PFSK-1 (cell line): ENCODE measurements around the gene CLBA1.

Source experiments
- FOXP2 ChIP-seq: optimal IDR thresholded peaks from 2 replicates; pipeline ENCODE3; 2011; ENCODE audit warnings: borderline replicate concordance, control low read depth, inconsistent platforms; ENCODE audit not compliant: insufficient read depth; ENCODE audit errors: extremely low read length, extremely low read depth
- POLR2AphosphoS5 ChIP-seq: IDR thresholded peaks from 2 replicates; pipeline ENCODE4 v1.6.1; 2012; ENCODE audit warnings: low read depth, mild to moderate bottlenecking, control low read depth, low read length, moderate library complexity
- SIN3A ChIP-seq: IDR thresholded peaks from 2 replicates; pipeline ENCODE4 v1.6.1; 2012; ENCODE audit warnings: mild to moderate bottlenecking, low read length, moderate library complexity, borderline replicate concordance; ENCODE audit not compliant: insufficient read depth
- TAF1 ChIP-seq: IDR thresholded peaks from 2 replicates; pipeline ENCODE4 v1.6.1; 2012; ENCODE audit warnings: low read length, control low read depth, borderline replicate concordance; ENCODE audit not compliant: insufficient read depth
- TF ChIP-seq, protein P1 (sequence below), 2 experiments: IDR thresholded peaks; 2 replicates each; pipeline versions ENCODE4 v1.6.1 to v1.8.0; 2011 to 2012; ENCODE audit warnings: low read depth in 2 of 2, low read length in 2 of 2, control low read depth in 1 of 2, inconsistent platforms in 1 of 2, mild to moderate bottlenecking in 1 of 2, moderate library complexity in 1 of 2; ENCODE audit not compliant: insufficient read depth in 1 of 2

Gene CLBA1

DNA sequence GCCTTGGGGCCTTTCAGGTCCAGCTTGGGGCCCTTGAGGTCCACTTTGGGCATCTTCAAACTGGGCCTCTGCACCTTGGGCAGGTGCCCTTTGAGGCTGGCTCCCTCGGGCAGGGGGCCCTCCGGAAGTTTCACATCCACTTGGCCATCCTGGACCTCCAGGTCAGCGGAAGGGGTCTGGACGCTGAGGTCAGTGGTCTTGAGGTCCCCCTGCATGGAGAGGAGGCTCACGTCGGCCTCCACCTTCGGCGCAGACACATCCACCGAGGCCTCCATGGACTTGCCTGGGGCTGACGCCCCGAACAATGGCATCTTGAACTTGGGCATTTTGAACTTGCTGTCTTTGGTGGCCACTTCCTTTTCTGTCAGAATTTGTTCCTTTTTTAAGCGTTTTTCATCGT, 32.5 kb upstream of the CLBA1 start:
- no peak for TF ChIP-seq TAF1
- no peak for TF ChIP-seq FOXP2
- TF ChIP-seq POLR2AphosphoS5 = no peak
- TF ChIP-seq SIN3A = no peak
- TF ChIP-seq, protein P1, sequence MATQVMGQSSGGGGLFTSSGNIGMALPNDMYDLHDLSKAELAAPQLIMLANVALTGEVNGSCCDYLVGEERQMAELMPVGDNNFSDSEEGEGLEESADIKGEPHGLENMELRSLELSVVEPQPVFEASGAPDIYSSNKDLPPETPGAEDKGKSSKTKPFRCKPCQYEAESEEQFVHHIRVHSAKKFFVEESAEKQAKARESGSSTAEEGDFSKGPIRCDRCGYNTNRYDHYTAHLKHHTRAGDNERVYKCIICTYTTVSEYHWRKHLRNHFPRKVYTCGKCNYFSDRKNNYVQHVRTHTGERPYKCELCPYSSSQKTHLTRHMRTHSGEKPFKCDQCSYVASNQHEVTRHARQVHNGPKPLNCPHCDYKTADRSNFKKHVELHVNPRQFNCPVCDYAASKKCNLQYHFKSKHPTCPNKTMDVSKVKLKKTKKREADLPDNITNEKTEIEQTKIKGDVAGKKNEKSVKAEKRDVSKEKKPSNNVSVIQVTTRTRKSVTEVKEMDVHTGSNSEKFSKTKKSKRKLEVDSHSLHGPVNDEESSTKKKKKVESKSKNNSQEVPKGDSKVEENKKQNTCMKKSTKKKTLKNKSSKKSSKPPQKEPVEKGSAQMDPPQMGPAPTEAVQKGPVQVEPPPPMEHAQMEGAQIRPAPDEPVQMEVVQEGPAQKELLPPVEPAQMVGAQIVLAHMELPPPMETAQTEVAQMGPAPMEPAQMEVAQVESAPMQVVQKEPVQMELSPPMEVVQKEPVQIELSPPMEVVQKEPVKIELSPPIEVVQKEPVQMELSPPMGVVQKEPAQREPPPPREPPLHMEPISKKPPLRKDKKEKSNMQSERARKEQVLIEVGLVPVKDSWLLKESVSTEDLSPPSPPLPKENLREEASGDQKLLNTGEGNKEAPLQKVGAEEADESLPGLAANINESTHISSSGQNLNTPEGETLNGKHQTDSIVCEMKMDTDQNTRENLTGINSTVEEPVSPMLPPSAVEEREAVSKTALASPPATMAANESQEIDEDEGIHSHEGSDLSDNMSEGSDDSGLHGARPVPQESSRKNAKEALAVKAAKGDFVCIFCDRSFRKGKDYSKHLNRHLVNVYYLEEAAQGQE (IDR thresholded peaks at IDR 0.05; ENCODE audit: insufficient read depth in 1 of 2, low read depth in 2 of 2, low read length in 2 of 2) = no peak

DNA sequence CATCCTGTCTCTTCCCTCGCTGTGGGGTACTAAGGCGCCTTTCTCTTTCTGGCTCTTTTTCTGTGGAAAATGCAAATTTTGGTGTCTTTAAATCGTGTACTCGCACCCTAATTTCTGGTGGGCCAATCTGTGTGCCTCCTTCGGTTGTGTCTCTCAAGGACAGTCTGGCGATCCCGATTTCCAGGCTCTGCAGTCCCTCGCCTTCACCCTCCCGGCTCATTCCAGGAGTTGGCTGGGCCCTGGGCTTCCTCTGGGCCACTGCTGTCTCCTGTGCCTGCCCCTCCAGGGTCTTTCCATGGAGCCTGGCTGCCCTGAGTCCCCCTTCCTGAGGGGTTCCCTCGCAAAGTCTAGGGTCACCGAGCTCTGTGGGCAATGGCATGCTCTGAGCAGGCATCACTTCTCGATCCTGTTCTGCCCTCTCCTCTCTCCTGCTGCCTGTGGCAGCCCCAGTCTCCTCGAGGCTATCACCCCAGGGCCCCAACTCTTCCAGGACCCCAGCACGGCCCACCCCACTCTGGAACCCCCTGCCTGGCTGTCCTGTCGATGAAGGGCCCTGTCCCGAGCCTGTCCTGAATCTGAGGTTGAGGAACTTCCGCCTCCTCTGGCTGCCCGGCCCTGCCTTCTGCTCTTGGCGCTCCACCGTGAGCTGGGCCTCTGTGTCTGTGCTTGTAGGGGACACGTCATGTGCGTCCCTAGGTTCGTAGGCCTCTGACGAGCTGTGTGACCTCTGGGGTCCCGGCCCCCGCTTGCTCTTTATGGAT, 31.5 kb upstream of the CLBA1 start:
- no peak for TF ChIP-seq FOXP2
- TF ChIP-seq POLR2AphosphoS5 = no peak
- no peak for TF ChIP-seq TAF1

DNA sequence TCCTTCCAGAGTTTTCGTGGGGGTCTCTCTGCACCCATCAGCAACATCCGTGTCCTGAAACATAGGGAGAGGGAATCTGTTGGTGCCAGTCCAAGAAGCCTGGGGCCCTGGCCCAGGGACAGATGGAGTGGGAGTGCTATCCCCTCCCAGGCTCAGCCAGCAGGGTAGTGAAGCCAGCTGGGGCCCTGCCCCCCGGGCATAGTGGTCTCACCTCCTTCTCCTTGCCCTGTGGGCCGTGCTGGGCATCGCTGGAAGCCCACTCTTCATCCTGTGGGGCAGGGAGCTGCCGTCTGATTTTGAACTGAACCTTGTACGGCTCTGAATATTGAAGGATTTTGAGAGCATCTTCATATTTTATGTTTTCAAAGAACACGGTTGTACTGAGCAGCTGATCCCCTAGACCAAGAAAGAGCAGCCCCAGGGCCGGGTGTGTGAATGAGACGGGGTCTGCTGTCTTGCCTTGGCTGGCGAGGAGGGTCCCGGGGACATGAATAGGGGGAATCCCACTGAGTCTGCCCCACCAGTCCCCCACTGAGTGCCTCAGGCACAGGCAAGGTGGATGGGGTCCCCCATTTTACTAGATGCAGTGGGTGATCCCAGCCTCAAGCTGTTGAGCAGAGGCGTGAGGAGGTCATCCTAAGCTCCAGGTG, 30.7 kb upstream of the CLBA1 start:
- no peak for TF ChIP-seq SIN3A
- TF ChIP-seq POLR2AphosphoS5 = no peak
- TF ChIP-seq TAF1 = no peak
- TF ChIP-seq, protein P1 (IDR thresholded peaks at IDR 0.05; ENCODE audit: insufficient read depth in 1 of 2, low read depth in 2 of 2, low read length in 2 of 2) = no peak
- TF ChIP-seq FOXP2 = no peak

DNA sequence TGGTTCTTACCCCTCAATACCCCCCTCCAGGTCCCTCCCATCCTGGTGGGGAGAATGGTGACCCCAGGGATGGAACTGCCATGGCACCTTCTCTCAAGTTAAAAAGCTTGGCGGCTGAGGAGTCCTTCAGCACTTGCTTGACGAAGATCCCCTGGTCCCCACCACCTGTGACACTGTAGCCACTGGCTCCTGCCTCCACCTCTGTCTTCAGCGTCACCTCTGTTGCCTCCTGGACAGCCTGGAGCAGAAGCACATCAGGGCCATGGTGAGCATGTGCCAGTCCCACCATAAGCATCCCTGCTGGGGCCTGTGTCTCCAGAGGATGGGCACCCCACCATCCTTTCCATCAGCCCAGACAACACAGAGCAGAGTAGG, 30.2 kb upstream of the CLBA1 start:
- TF ChIP-seq, protein P1 (IDR thresholded peaks at IDR 0.05; ENCODE audit: insufficient read depth in 1 of 2, low read depth in 2 of 2, low read length in 2 of 2) = no peak
- TF ChIP-seq SIN3A (no peak), TAF1 (no peak), POLR2AphosphoS5 (no peak), FOXP2 (no peak)

DNA sequence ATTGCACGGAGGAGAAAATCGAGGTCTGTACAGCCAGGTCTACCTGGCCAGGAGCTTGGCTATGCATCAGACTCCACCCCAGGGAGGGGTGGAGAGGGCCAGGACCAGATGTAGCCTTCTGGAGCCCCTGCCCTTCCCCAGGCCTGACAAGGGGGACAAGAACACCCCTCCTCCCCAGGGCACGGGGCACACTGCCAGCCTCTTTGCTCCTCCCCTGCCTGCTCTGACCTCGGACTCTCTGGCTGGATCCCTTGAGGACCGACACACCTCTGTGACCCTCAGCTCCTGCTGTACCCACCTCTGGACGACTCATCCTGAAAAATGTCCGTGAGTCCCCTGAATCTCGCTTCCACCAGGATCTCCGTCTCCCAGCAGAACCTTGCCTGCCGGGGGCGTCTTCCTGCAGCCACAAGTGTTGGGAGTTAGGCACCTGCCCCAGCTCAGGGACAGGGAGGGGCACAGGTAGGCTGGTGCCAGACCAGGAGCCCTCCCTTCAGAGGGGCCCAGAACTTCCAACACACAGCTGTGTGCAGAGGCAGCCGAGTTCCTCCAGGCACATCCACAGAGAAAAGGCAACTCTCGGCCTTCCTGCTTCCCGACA, 29.2 kb upstream of the CLBA1 start:
- TF ChIP-seq SIN3A = no peak
- TF ChIP-seq TAF1 = no peak
- TF ChIP-seq, protein P1 (IDR thresholded peaks at IDR 0.05; ENCODE audit: insufficient read depth in 1 of 2, low read depth in 2 of 2, low read length in 2 of 2) = no peak
- TF ChIP-seq FOXP2 = no peak
- TF ChIP-seq POLR2AphosphoS5 = no peak
